ENCODE results near the gene HES5.

Gene HES5

GRCh38 chr1:2519029-2519685 lies 10.9 kb downstream of the HES5 start:
- Histone ChIP-seq H3K79me2 (peaks cover 4% of the 10 kb centered on the region), H3K4me1 (no peaks in the 10 kb centered on the region), H3K4me3 (ENCODE audit: low read depth, low read length) (no peak overlapping the region), H3K9me3 (ENCODE audit: control insufficient read depth, low read length) (no peaks in the 10 kb centered on the region), H3K4me2 (ENCODE audit: low read length) (no peak overlapping the region), H2AFZ (no peak overlapping the region), H3K27me3 (ENCODE audit: control insufficient read depth, insufficient read depth, low read length) (no peaks in the 10 kb centered on the region), H3K9ac (no peak overlapping the region), H3K36me3 (ENCODE audit: control insufficient read depth, insufficient read depth, low read length) (no peaks in the 10 kb centered on the region), H3K27ac (no peak overlapping the region)
- no peak for TF ChIP-seq CTCF (IDR thresholded peaks at IDR 0.05)

- no peak for TF ChIP-seq CTCF (IDR thresholded peaks at IDR 0.05)
- Histone ChIP-seq H3K36me3 (ENCODE audit: control insufficient read depth, insufficient read depth, low read length) (no peaks in the 10 kb centered on the region), H3K4me2 (ENCODE audit: low read length) (no peak overlapping the region), H2AFZ (no peak overlapping the region), H3K9ac (no peak overlapping the region), H3K4me1 (no peaks in the 10 kb centered on the region), H3K27ac (no peak overlapping the region), H3K9me3 (ENCODE audit: control insufficient read depth, low read length) (no peaks in the 10 kb centered on the region), H3K79me2 (no peaks in the 10 kb centered on the region), H3K4me3 (ENCODE audit: low read depth, low read length) (no peak overlapping the region), H3K27me3 (ENCODE audit: control insufficient read depth, insufficient read depth, low read length) (no peaks in the 10 kb centered on the region)
Measured at GRCh38 chr1:2518528-2518927, 11.5 kb downstream of the HES5 start.

- Histone ChIP-seq H3K79me2 (no peaks in the 10 kb centered on the region), H3K9ac (no peak overlapping the region), H3K4me1 (no peaks in the 10 kb centered on the region), H3K36me3 (ENCODE audit: control insufficient read depth, insufficient read depth, low read length) (no peaks in the 10 kb centered on the region), H3K4me2 (ENCODE audit: low read length) (no peak overlapping the region), H3K4me3 (ENCODE audit: low read depth, low read length) (no peak overlapping the region), H2AFZ (no peak overlapping the region), H3K27ac (no peak overlapping the region), H3K9me3 (ENCODE audit: control insufficient read depth, low read length) (no peaks in the 10 kb centered on the region), H3K27me3 (ENCODE audit: control insufficient read depth, insufficient read depth, low read length) (no peaks in the 10 kb centered on the region)
- no peak for TF ChIP-seq CTCF (IDR thresholded peaks at IDR 0.05)
Measured at GRCh38 chr1:2517966-2518365, 12.1 kb downstream of the HES5 start.

GRCh38 chr1:2516946-2517345 lies 13.1 kb downstream of the HES5 start:
- no peaks in the 10 kb centered on the region for H3K9me3 ChIP-seq (ENCODE audit: control insufficient read depth, low read length)
- no peak overlapping the region for H3K27ac ChIP-seq
- no peaks in the 10 kb centered on the region for H3K36me3 ChIP-seq (ENCODE audit: control insufficient read depth, insufficient read depth, low read length)
- no peak overlapping the region for H3K4me3 ChIP-seq (ENCODE audit: low read depth, low read length)
- H3K9ac ChIP-seq: no peak overlapping the region
- no peaks in the 10 kb centered on the region for H3K4me1 ChIP-seq
- no peaks in the 10 kb centered on the region for H3K79me2 ChIP-seq
- no peak overlapping the region for H2AFZ ChIP-seq
- no peak overlapping the region for H3K4me2 ChIP-seq (ENCODE audit: low read length)
- no peaks in the 10 kb centered on the region for H3K27me3 ChIP-seq (ENCODE audit: control insufficient read depth, insufficient read depth, low read length)
- no peak for TF ChIP-seq CTCF (IDR thresholded peaks at IDR 0.05)

GRCh38 chr1:2516124-2516523 lies 13.9 kb downstream of the HES5 start:
- Histone ChIP-seq H3K4me3 (ENCODE audit: low read depth, low read length) (no peak overlapping the region), H3K9me3 (ENCODE audit: control insufficient read depth, low read length) (no peaks in the 10 kb centered on the region), H3K4me2 (ENCODE audit: low read length) (no peak overlapping the region), H3K27me3 (ENCODE audit: control insufficient read depth, insufficient read depth, low read length) (no peaks in the 10 kb centered on the region), H3K79me2 (no peaks in the 10 kb centered on the region), H3K9ac (no peak overlapping the region), H3K36me3 (ENCODE audit: control insufficient read depth, insufficient read depth, low read length) (no peaks in the 10 kb centered on the region), H2AFZ (no peak overlapping the region), H3K27ac (no peak overlapping the region), H3K4me1 (no peaks in the 10 kb centered on the region)
- no peak for TF ChIP-seq CTCF (IDR thresholded peaks at IDR 0.05)
